HG02623 (cell line): Measurements from ENCODE around the gene SLC13A4.
"Not testable (repeated sequence)": the region's sequence is repeated elsewhere in the genome, so short reads cannot be mapped to it uniquely, and the experiment has no call there.

Experiments used
- ATAC-seq: cut with Tn5 transposase; IDR thresholded peaks from one replicate; pipeline ENCODE4 v1.9.1; 2021; ENCODE audit warnings: moderate library complexity; ENCODE audit not compliant: unreplicated experiment

SLC13A4 gene

DNA sequence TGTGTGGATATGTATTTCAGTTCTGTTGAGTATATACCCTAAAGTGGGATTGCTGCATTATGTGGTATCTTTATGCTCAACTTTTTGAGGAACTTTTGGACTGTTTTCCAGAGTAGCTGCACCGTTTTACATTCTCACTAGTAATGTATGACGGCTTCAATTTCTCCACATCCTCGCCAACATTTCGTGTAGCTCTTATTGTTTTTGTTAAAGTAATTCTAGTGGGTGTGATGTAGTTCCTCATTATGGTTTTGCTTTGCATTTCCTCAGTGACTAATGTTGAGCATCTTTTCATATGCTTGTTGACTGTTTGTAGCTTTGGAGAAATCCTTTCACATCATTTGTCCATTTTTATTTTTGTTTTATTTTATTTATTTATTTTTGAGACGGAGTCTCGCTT is 61.1 kb downstream of the SLC13A4 start:
- ATAC-seq: no peak

DNA sequence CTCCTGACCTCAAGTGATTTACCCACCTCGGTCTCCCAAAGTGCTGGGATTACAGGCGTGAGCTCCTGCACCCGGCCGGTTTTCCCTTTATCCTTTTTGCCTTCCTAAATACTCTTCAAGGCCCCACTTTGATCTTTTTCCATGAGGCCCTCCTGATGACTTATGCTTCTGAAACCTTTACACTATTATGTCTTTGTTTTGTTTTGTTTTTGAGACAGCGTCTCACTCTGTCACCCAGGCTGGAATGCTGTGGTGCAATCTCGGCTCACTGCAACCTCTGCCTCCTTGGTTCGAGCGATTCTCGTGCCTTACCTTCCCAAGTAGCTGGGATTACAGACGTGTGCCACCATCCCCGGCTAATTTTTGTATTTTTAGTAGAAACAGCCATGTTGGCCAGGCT is 61.8 kb downstream of the SLC13A4 start:
- ATAC-seq: no peak

DNA sequence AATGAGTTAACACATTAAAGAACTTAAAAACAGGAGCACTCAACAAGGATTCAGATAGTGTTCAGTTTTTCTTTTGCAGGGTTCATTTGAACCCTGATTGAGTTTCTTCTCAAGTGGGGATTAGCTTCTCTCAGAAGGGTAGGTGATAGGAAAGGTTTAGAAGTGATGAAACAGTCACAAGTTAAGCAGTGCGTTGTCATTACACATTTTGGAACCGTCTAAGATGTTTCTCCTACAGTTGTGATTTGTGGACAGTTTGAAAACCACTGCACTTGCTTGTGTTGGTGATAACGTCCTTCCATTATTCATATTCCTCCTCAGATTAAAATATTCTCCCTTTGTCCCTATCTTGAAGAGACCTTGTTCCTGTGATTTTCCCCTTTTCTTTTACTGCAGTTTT is 62.9 kb downstream of the SLC13A4 start:
- ATAC-seq: no peak

DNA sequence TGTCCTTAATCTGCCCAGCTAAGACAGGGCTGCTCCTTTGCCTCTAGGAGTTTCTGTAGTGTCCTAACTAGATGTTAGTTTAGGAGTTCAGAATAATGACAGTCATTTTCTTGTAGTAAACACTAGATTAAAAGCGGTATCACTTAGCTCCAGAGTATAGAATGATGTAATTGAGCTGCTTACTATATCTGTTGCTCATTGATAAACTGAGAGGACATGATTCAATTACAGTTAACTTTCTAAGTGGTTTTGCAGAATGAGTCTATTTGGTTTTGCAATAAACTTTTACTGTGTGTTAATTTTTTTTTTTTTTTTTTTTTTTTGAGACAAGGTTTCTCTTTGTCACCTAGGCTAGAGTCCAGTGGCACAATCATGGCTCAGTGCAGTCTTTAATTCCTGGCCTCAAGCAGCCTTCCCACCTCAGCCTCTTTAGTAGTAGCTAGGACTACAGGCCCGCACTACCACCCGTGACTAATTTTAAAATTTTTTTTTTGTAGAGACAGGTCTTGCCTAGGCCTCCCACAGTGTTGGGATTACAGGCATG is 63.9 kb downstream of the SLC13A4 start:
- no peak for ATAC-seq

DNA sequence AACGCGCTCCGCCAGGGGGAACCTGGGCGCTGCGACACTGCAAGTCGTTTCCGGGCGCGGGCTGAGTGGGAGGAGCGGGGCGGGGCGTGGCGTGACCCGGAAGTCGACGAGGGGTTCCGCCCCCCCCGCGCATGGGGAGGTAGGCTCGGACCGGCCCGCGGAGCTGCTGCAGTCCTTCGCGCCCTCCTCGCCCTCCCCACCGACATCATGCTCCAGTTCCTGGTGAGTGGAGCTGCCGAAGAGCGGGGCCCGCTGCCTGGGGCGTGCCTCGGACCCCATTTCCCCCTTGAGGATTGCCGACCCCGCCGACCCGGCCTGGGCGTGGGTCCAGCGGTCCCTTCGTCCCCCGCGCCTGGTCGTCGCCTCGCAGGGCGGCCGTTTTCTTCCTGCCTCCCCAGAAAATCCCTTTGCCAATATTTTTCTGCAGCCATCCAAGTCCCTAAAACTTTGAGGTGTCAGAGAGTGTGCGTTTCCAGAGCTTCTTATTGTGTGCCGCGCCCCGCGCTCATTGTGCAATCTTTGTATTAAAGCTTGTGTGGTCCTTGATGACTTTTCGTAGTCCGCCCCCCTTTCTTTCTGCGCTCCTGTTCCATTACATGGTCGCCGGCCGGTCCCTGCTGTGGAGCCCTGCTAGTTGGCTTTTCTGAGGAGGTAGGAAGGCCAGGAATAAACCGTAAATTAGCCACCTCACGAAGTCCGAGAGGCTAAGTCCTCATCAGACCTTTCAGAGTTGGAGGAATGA is 65.4 kb downstream of the SLC13A4 start, which contains the start of gene STMP1:
TSS of gene STMP1 (plus strand) at position 142 of the 742 bp plus-strand sequence.
- ATAC-seq: peak; percentile 91

DNA sequence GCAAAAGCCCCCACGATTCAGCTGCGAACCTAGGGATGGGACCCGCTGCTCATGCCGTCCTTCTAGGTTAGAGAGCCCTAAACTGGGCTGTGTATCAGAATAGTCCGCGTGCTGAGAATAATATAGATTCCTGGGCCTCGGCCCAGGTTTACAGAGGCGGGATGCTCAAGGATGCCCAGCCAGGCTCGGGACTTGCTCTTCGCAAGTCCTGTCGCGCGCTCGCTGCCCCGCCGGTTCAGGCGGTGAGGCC is 65.9 kb downstream of the SLC13A4 start:
- no peak for ATAC-seq

DNA sequence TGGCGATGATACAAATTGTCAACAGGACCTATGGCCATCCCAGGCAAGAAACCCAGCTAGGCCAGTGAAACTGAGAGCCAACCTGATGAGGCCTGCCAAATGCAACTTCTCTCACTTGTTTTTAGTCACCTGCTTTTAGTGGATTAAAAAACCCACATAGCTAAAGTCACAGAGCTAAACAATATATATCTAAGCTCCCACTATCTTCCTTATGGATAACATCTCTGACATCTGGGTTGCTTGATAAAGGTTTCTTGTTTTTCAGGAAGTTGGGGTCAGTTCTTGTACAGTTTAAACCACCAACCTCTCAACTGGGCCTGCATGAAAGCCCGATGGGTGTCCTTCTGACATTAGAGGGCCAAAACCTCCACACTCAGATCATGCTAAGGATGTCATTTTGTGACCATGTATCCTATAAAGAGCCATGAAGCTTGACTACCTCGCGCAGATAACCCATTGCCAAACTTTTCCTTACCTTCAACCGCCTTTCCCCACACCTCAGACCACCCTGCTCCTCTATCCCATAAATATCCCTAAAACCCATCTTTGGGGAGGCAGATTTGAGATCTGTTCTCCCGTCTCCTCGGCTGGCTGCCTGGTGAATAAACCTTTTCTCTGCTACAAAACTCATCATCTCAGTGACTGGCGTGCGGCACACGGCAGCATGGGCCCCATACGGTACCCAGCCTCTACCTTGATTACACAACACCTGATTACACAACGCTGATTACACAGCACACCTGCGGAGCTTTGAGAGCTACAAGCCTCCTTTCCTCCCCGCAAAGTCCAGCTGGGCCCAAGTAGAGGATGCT is 66.5 kb downstream of the SLC13A4 start:
- peak; percentile 10 for ATAC-seq

DNA sequence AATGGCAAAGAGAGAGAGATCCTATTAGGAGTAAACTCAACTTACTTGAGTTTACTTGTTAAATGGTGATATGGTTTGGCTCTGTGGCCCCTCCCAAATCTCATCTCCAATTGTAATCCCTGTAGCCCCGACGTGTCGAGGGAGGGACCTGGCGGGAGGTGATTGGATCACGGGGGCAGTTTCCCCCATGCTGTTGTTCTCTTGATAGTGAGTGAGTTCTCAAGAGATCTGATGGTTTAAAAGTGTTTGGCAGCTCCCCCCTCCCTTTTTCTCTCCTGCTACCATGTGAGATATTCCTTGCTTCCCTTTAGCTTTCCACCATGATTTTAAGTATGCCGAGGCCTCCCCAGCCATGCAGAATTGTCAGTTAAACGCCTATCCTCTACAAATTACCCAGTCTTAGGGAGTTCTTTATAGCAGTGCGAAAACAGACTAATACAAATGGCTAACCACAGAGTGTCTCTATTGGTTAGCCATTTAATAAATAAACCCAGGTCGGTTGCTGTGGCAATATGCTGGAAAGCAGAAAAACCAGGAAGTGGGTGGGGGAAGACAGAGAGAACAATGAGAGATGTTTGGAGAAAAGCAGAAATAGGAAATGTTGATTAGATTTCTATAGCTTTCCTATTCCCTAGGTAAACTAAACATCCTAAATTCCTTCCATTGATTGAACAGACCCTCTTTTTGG is 68.7 kb downstream of the SLC13A4 start:
- ATAC-seq: no peak

DNA sequence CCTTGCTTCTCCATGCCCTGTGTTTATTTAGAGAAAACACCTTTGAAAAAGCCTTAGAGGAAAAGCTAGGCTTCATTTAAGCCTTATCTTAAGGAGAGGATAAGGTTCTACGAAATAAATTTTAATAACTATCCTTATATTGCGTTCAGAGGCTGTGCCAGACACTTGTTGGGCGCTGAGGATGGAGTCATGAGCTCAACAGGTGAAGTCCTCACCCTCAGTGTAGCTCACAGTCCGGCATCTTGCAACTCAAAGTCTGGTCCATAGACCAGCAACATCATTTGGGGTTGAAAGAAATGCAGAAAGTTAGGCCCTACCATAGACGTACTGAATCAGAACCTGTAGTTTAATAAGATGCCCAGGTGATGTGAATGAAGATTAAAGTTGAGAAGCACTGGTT is 69.4 kb downstream of the SLC13A4 start:
- ATAC-seq: no peak

DNA sequence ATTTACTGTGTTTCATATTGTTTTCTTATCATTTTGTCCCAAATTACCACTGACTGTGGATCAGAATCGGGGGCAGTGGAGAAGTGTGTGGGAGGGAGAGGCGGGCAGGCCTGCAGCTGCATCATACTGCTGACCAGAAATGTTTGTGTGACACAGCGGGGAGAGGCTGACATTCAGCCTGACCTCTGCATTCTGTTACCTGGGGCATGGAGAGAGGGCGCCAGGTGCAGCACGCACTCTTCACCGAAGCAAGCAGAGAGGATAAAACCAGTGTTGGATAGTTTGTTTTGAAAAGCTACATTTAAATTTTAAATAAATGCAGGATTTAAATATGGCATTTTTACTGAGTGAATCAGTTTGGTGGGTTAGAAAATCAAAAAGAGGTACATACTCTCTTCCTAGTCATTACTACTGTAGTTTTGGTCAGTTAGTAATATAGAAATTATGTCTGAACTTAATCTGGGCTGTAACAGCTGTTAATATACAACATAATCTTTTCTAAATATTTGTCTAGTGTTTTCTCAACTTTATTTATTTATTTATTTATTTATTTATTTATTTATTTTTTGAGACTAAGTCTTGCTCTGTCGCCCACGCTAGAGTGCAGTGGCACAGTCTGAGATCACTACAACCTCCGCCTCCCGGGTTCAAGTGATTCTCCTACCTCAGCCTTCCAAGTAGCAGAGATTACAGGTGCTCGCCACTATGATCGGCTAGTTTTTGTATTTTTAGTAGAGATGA is 74.5 kb downstream of the SLC13A4 start:
- no peak for ATAC-seq

DNA sequence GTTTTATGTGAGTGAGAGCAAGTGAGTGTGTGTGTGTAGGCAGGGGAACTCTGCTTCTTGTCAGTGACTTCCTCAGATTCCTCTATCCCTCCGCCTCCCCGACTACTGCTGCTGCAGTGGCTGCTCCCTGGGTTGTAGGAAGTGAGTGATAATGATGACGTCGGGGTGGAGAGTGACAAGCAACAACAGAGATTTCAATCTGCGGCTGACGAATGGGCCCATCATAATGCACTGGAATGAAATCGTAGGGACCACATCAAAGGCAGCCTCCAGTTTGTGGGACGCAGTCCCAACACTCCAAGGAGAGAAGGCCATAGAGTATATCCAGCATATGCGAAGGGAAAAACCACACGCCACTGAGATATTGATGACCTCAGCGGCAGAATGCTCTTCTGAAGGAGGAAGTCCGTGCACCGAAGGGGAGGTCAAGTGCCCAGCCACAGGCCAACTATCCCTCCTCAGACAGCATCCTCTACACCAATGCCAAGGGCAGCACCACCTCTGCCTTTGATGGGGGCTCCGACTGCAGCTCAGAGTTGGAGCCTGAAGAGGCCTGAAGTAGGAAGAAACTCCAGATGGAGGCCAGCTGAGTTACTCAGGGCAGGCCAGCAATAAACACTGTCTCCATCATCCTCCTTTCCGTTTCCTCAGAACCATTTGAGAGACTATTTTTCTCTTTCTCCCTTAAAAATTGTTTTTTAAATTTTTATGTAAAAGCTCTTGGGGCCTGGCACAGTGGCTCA is 77.0 kb downstream of the SLC13A4 start:
- ATAC-seq: no peak

DNA sequence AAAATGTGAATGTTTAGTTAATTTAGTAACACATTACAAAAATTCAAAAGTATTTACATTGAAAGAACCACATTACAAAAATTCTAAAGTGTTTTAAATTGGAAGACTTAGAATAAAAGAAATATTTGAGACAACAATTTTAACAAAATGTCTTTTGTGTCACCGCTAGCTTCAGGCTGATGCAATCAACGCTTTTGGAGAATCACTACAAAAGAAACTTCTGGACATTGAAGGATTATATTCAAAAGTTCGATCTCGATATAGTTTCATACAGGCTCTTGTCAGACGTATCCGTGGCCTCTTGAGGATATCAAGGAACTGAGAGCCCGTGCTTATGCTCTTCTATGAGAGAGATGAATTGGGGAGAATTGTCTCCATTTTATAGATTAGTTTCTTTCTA is 79.8 kb downstream of the SLC13A4 start:
- ATAC-seq: no peak

DNA sequence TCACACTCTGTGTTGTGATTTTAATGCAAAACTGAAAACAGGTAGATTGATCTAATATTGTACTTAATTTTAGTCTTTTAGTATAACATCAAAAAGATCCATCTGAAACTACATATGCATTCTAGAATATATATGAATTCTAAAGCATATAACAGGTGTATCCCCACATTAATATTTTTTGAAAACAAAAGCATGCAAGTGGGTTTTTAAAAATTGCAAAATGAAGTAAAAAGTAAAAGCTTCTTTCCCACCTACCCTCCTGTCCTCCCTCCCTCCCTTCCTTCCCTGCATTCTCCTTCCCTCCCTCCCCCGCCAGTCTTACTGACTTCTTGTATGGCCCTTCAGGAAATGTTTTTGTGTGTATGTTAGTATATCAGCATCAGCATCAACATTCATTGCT is 80.2 kb downstream of the SLC13A4 start:
- no peak for ATAC-seq

DNA sequence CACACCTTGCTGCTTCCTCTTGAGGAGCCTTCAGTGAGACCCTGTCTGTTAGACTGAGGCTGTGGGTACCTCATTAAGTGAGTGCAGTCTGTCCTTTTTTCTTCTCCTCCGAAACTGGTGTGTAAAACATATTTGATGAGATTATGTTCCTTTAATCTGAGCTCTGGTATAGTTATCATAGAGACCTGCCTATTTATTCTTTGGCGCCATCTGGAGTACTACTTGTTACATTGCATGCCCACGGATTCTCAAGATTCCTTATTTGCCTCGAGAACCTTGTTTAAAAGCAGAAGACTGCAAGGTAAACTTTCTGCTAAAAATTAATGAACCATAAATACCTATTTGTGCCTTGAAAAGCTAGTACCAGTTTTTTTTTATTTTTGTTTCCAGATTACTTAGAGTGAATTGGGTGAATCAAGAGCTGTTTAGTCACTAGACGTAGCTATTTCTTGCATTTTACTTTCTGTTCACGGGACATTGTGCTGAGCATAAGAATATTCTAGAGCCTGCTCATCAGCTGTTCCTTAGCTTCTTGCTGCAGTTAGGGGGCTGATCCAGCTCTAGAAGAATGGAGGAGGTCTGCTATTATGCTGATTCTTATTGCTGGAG is 82.6 kb downstream of the SLC13A4 start:
- ATAC-seq: no peak

DNA sequence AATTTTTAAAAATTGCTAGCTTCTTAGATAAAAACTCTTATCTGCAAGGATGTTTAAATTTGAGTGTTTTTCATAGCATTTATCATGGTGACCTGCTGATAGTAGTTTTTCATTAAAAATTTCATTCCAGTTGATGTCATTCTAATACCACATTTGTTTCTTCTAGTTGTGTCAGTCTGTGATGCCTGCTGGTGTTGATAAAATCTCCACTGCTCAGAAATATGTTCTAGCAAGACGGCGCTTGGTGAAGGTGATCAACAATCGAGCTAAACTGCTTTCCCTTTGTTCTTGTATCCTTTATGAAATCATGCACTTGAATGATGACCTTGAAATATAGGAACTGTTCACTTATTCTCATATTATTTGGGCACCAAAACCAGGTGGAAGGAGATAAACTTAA is 83.3 kb downstream of the SLC13A4 start:
- ATAC-seq: no peak

DNA sequence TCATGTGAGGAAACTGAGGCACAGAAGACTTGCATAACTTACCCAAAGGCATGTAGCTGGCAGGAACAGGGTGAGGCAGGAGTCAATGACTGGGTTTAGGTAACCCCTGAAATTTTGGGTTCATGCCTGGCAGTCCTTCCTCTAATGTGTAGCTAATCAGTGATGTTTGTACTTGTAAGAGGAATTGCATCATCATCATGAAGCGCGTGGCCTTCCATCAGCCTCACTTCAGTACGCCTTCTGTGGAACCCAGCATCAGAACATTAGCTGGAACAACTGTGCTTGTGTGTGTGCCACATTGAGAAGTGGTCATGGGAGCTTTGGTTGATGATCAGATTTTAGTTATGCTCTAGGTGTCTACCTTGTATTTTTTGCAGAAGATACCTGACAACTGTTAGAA is 83.8 kb downstream of the SLC13A4 start:
- ATAC-seq: no peak

DNA sequence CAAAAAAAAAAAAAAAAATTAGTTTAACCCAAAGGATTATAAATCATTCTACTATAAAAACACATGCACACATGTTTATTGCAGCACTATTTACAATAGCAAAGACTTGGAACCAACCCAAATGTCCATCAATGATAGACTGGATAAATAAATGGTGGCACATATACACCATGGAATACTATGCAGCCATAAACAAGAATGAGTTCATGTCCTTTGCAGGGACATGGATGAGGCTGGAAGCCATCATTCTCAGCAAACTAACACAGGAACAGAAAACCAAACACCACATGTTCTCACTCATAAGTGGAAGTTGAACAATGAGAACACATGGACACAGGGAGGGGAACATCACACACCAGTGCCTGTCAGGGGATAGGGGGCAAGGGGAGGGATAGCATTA is 88.3 kb downstream of the SLC13A4 start:
- ATAC-seq: not testable (repeated sequence)

DNA sequence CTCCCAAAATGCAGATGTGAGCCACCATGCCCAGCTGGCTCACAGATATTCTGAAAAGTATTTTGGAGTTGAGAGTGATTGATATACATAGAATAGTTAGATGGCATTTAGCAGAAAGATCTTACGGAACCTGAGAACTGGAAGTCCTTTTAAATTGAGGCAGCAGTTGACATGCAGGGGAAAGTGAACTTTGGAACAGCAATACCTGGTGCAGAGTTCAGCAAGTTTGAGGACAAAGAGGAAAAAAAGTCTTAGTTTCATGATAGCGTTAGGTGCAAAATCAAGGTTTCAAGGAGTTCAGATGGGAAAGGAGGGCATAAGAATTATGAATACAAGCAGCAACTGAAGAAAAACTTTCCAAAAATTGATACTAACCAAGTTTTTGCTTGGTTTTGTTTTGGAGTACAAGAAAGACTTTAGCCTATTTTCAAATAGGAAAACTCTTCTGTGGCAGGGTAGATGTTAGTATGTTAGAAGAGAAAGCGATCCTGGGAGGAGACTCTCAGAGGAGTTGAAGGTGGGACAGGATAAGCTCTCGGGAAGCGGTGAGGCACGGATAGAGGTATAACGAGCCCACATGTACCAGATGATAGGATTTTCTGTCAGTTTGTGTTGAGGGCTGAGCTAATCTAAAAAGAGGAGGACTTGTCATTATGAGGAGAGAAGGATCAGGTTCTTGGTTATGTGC is 93.7 kb downstream of the SLC13A4 start:
- no peak for ATAC-seq
